GM19193 (cell line): ENCODE measurements around the gene BANP.

Experiments used
- POLR2A ChIP-seq: IDR thresholded peaks from 4 replicates; pipeline ENCODE4 v1.6.1; 2011; ENCODE audit not compliant: insufficient read depth, insufficient read length; ENCODE audit errors: extremely low read depth

Gene BANP

GRCh38 chr16:88026964-88027938 lies 76.0 kb downstream of the BANP start:
- TF ChIP-seq POLR2A = no peak

GRCh38 chr16:88030498-88030897 lies 79.3 kb downstream of the BANP start:
- TF ChIP-seq POLR2A = no peak

GRCh38 chr16:88034770-88035169 lies 83.5 kb downstream of the BANP start:
- TF ChIP-seq POLR2A = no peak

- TF ChIP-seq POLR2A = no peak
Measured at GRCh38 chr16:88035292-88035691, 84.1 kb downstream of the BANP start.

GRCh38 chr16:88039591-88039990 lies 88.4 kb downstream of the BANP start:
- no peak for TF ChIP-seq POLR2A

- TF ChIP-seq POLR2A = peak; percentile 15
Measured at GRCh38 chr16:88044121-88044581, 92.9 kb downstream of the BANP start.

- no peak for TF ChIP-seq POLR2A
Measured at GRCh38 chr16:88045820-88046303, 94.6 kb downstream of the BANP start.

GRCh38 chr16:88047462-88047861 lies 96.2 kb downstream of the BANP start:
- no peak for TF ChIP-seq POLR2A

GRCh38 chr16:88048985-88049384 lies 97.8 kb downstream of the BANP start:
- TF ChIP-seq POLR2A = no peak

- no peak for TF ChIP-seq POLR2A
Measured at GRCh38 chr16:88049561-88050545, 98.6 kb downstream of the BANP start.

- no peak for TF ChIP-seq POLR2A
Measured at GRCh38 chr16:88050952-88051660, 99.9 kb downstream of the BANP start.

- no peak for TF ChIP-seq POLR2A
Measured at GRCh38 chr16:88052661-88053060, 101.4 kb downstream of the BANP start.

- no peak for TF ChIP-seq POLR2A
Measured at GRCh38 chr16:88055356-88055755, 104.1 kb downstream of the BANP start.

GRCh38 chr16:88056212-88056611 lies 105.0 kb downstream of the BANP start:
- TF ChIP-seq POLR2A = no peak
